ENCODE results near the gene DDX52. TPM values are rescaled to one million over a fixed set of nuclear protein-coding genes. Genes with fewer than 3 reads are reported as not detected.

Gene DDX52
- total and polyA plus RNA-seq, 5 donors, result 8.7 to 16.5 (median 15.2) TPM

Small RNAs within 50 kb of the gene (microRNA-seq; reads per million reads assigned to microRNA genes)
- 0 reads per million in 2 donors for gene MIR378J

Other genes with a start within 250 kb of the DDX52 start
- gene ACACA, start 236.6 kb downstream of the DDX52 start, total RNA-seq, result 10 to 100 TPM; 18.4 to 24.8 (median 21.0) TPM
- gene ACACA, start 236.6 kb downstream of the DDX52 start, polyA plus RNA-seq, result 8.9 TPM
- gene TADA2A, start 236.6 kb downstream of the DDX52 start, total RNA-seq, result 10 to 100 TPM; 12.3 to 18.0 (median 14.2) TPM
- gene TADA2A, start 236.6 kb downstream of the DDX52 start, polyA plus RNA-seq, result 6.2 TPM
- gene DUSP14, start 153.6 kb downstream of the DDX52 start, total RNA-seq, result 10 to 100 TPM; 16.7 to 20.1 (median 18.4) TPM
- gene DUSP14, start 153.6 kb downstream of the DDX52 start, polyA plus RNA-seq, result 17.8 TPM
- 10 to 100 TPM; 30.3 to 35.9 (median 35.5) TPM for gene SYNRG, start 34.0 kb downstream of the DDX52 start, total RNA-seq
- gene SYNRG, start 34.0 kb downstream of the DDX52 start, polyA plus RNA-seq, result 6.0 TPM
- not detected for gene HNF1B, start 101.6 kb upstream of the DDX52 start, total RNA-seq
- gene HNF1B, start 101.6 kb upstream of the DDX52 start, polyA plus RNA-seq, result not detected